CD4-positive, alpha-beta T cell treated with Interleukin-2 at 100 ng/mL for 4 hours (primary cell): ENCODE measurements around the gene FAHD2A.
"Not testable (repeated sequence)": the region's sequence is repeated elsewhere in the genome, so short reads cannot be mapped to it uniquely, and the experiment has no call there.

Source experiments
- DNase-seq: peaks from one replicate; pipeline ENCODE4 v3.0.0-alpha.2; 2020; ENCODE audit warnings: low spot score

Gene FAHD2A

DNA sequence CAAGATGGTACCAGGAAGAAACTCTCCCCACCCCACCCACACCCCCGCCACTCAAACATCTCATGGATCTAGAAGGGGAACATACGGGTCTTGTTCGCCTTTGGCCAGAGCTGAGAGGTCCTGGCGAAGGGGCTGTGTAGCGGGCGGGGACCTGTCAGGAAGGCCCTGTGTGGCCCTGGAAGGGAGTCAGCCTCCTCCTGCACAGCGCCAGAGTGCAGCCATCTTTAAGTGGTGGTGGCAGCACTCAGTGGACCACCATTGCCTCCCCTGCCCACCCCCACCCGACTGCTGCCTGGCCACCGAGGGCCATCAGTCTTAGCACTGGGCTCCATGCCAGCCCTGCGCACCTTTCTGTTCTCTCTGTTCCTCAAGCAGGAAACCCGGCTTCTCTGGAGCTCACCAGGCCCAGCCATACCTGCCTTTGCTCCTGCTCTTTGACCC is 11.6 kb upstream of the FAHD2A start:
- DNase-seq: no peak

DNA sequence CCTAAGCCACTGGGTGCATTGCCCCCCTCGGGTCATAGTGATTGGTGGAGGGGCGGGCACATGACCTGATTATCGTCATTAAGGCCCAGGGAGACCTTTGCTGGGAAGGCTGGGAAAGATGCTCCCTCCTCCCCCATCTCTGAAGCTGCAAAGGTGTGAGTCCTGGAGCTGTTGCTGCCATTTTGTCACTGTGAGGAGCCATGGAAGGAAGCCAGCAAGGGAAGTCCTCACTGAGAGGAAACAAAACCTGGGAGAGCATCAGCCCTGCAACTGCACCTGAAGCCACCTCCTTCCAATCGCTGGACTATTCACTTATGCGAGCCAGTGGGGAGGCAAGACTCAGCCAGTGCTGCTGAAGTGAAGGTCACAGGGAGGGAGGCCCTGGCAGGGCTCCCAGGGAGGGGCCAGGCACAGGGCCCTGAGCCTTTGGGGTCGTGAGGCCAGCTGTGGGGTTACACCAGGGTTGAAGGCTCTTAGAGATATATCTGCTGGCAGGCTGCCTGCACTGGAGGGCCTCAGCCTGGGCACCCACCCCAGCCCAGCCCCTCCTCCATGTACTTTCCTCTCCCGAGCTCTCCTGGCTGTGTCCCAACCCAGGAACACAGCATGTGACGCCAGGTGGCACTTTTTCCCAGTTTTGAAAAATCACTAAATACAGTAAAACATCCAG is 10.7 kb upstream of the FAHD2A start:
- DNase-seq: no peak

DNA sequence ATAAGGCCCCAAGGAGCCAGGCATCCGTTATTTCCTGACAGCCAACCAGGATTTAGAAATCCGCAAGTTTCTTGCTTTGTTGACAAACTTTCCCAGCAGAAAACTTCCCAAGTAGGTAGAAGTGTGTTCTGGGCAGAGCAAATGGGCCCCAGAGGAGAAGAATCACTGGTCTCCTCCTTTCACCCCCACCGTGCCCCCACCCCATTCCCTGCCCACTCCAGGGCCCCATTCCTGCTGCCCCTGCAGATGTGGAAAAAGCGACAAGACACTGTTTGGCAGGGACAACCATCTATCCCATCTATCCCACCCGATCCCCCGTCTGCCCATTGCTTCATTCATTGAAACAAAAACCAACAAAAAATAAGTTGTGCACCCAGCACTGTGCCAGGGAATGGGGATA is 10.2 kb upstream of the FAHD2A start:
- no peak for DNase-seq

DNA sequence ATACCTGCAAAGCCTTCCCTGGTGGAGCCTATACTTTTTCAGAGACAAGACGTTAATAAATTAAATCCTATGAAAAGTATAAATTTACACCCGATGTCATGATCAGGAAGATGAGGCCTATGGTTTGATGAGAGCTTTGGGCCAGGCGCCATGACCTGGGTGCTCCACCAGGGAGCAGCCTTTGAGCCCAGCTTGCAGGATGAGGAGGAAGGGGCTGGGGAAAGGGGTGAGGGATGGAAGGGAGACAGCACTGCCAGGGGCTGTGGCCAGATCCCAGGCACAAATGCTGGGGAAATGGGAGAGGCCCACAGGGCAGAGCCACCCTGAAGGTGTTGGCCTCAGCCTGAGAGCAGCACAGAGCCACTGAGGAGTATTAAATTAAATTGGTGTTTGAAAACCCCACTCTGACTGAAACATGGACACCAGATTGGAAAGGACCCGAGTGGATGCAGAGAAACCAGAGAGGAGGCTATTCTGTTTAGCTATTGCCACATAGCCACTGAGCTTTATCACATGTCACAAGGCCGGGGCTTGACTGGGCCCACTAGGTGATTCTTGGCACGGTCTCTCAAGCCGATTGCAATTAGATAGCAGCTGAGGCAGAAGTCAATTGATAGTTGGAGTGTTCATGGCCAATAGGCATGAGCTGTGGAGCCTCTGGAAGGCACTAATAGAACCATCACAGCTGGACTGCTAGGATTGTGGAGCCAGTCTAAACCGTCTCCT is 9.6 kb upstream of the FAHD2A start:
- DNase-seq: no peak

DNA sequence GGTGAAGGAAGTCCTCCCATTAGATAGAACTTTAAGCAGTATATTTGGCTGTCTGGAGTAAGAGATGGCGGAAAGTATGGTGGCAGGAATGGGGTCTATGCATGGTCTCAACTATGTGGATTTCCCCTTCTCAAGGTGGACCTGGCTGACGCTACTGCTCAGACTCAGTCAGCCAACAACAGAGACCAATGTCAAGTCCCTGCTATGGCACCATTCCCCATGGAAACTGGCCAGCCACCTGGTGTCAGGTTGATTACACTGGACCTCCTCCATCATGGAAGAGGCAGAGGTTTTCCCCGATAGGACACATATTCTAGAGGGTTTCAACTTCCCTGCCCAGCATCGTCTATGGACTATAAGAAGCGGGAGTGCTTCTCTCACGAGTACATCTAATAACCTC is 8.6 kb upstream of the FAHD2A start:
- DNase-seq: no peak

DNA sequence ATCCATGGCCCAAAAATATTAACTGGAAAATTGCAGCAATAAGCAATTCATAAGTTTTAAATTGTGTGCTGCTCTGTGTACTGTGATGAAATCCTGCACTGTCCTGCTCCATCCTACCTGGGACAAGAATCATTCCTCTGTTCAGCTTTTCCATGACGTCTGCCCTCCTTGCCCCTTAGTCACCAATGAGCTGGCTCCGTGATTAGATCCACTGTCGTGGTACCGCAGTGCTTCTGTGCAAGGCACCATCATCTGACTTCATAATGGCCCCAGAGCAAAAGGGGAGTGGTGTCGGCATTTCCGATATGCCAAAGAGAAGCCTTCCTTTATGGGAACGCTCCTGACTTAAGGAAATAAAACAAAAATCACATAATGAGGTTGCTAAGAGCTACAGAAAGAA is 3.4 kb upstream of the FAHD2A start:
- DNase-seq: no peak

DNA sequence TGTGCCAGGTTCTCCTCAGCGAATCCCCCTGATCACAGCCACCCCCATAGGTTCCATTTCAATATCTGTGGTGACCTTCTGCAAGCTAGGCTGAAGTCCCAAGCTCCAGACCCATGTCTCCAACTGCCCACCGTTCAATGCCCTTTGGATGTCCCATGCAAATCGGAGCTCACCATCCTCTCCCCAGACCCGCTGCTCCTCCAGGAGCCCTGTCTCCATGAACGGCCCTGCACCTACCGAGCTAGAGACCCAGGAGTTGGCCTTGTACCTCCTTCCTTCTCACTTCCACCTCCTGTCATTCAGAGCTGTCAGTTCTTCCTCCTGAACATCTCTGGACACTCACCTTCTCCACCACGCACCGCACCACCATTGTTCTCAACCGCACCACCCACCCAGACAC is 1.0 kb upstream of the FAHD2A start:
- DNase-seq: no peak

DNA sequence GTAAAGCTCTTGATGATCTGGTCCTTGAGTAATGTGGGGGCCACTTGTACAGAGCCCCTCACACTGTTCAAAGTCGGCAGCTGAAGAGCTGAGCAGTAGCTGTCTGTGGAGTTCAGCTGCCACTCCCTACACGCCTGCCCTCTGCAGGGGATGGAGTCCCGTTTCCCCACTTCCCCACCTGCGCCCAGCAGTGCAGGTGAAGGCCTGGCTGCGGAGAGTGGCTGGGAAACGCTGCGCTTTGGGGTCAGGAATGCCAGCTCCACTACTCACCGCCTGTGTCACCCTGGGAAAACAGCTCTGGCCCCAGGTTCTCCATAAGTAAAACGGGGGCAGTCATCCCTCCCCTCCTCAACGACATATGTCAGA is 521 bp upstream of the FAHD2A start:
- DNase-seq: not testable (repeated sequence)

DNA sequence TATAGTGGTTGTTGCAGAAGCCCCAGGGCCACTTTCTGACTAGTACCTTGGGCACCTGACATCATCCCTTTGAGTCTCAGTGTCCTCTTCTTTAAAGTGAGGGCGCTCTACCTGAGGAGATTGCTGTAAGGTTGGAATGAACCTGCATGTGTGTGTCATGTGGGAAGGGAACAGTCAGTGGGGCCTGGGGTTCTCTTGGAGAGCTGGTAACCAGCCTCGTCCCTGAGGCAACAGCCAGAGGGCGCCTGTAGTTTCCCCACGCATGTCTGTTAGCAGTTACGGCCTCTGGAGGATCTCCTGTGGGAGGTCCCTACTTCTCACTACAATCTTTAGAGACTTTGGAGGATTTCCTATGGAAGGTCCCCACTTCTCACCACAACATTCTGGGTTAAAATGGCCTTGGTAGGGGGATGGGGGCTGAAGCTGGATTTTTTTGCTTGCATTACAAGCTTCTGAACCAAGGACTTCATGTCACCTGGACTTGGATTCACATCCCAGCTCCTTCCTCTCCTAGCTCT is 755 bp downstream of the FAHD2A start:
- DNase-seq: peak; percentile 24

DNA sequence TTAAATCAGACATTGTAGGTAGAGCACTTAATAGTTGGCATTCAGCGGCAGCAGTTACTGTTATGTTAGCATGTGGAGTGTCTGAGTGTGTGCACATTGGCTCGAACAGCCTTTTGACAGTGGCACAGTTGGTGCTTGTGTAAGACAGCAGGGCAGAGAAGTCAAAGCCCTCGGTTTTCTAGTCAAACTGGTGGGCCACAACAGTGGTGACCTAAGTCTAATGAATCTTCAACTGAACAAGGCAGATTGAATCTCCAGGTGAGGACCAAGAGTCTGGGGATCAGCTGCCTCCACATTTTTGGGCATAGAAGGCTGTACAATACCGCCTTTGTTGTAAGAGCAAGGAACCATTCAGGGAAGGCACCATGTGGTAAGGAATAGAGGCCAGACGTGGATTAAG is 1.3 kb downstream of the FAHD2A start:
- DNase-seq: not testable (repeated sequence)

DNA sequence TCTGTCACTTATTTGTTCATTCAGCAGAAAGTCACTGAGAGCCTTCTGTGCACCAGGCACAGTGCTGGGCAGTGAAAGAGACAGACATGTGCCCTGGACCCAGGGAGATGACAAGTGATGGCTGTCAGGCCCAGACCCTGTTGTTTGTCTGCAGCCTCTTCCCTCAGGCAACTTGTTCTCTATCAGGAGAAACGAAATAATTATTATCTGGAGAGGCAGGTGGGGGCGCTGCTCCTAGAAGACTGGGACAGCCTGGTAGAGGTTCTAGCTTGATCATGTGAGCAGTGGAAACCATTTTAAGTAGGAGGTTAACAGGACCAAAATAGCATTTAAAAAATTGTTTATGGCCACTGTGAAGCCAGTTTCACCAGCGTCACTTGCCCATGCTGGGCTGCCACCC is 2.2 kb downstream of the FAHD2A start:
- not testable (repeated sequence) for DNase-seq

DNA sequence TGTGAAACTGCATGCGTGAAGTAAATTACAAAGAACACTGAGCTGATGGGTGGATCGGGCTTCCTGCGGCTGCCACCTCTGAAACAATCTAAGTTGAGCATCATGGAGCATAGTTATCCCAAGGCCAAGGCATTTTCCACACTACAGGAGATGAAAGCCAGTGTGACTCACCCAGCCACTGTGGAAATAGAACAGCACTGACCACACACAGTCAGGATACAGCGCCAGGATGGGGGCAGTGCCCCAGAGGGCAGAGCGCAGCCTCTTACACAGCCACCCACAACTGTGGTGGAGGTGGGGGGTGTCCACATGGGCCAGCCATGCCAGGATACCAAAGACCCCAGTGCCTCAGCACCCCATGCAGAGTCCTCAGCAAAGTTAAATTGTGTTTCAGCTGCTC is 8.7 kb downstream of the FAHD2A start:
- not testable (repeated sequence) for DNase-seq

DNA sequence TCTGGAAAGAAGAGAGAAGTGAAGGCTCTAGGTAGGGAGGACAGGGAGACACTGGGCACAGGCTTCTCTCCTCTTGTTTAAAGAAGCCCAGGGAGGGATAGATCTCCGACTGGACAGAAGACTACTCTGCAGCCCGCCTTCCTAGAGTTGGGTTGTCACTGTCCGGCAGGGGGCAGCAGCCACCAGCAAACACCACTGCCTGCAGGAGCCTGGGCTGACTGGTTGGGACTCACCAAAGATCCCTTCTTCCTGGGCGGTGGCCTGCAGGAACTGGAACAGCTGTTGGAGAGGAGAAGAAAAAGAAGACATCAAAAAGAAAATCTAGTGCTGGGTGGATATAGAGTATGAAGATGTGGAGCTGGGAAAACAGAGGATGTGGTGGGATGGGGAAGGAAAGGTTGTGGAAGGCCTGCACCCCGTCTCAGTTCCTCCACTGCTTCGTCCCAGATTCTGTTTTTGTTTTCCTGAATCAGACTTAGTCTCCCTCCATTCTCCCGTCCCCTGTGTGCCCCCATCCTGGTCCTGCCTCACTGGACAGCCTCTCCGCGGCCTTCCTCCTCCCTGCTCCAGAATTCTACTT is 11.6 kb downstream of the FAHD2A start:
- peak; percentile 56 for DNase-seq

DNA sequence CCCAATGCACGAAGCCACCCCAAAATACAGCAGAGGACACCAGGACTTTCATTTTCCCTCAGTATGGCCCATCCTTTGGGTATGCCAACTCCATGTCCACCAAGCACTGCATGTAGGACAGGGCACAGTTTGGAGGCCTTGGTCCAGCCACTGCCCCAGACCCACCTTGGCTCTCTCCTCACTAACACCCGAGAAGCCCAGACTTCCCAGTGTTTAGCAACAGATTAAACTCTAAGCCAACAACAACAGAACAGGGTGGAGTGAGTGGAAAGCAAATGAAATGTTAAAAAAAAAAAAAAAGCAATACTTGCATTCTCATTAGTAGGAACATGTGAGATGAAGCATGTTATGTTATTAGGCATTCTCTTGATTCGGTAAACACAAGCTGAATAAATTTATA is 12.6 kb downstream of the FAHD2A start:
- DNase-seq: not testable (repeated sequence)

DNA sequence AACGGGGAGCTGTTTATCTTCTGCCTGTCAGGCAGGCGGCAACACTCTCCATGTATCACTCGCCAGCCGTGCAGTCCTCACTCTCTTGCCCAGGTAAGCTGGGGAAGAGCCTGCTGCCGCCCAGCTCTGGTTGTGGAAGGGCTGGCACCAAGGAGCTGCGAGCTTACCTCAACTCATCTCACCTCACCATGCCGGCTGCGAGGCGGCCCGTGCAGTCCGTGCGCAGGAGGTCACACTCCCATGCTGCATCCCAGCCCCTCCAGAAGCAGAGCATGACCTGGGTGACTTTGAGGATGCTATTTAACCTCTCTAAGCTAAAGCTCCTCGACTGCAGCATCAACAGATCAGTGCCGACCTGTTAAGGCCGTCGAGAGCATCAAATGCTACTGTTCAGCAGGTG is 13.1 kb downstream of the FAHD2A start:
- not testable (repeated sequence) for DNase-seq

DNA sequence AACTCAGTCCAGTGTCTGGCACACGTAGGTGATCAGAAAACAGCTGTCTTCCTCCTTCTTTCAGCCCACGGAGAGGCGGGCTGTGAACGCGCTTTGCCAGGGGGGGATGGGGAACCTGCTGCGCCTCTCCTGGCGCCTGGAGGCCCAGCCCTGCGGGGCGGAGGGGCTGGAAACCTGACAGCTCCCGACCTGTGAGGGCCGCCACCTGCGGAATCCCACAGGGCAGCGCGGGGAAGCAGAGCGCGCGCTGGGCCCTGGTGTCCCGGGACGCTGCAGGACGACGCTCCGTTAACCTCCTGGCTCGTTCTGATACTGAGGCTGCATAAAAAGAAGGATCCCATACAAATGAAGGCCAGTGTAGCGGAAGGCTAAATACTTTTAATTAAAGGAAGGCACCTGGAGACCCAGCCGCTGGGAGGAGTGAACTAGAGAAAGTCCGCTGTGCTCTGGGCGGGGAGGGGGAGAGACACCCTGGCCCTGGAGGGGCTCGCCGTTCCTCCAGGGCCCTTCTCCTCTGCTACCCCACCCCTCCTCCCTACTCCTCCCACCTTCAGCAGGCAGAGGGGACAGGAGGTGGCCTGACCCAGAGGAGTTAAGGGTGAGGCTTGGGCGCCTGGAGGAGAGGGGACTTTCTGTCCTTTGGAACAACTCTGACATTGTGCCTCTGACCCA is 24.8 kb downstream of the FAHD2A start:
- not testable (repeated sequence) for DNase-seq

DNA sequence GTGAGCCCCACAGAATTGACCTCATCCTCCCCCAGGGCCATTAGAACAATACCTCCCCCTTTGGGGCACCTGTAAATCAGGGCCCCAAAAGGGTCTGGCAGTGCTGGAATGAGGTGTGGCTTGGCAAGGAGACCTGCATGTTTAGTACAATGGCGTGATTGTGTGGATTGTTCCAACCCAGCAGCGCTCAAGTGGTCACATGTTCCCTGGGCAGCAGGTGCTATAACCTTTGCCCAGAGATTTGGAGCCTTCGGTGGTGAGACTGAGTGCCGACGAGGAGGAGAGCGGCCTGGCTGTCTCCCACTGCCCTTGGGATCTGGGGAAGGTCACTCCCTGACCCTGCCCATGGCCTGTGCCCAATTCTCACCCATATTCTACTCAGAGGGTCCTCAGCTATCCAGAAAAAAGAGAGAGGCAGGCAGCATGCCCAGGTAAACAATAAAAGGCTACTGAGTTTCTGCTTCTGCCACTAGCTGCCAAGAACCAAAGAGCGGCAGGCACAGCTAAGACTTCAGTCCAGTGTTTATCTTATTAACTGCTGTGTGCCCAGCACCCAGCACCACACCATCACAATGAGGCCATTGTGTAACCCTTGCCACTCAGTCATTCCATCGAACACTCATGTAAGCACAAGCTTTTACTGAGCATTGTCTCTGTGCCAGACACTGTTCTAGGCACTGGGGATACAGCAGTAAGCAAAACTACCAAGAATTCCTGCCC is 27.4 kb downstream of the FAHD2A start:
- not testable (repeated sequence) for DNase-seq

DNA sequence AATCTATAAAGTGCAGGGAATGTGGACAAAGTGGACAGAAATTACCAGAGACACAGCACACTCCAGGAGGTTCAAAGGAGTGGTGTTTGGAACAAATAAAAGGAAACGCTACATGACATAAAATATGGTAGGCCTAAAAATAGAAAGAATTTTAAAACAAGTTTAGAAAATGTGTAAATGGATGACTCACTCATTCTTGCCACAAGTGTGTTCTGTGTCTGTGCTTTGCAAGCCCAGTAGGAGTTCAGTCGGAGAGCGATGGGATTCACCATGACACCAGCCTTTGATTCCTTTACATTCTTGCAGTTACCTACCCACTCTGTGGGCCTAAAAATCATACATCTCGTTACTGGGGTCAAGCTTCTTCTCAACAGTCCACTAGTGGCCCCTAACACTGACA is 30.9 kb downstream of the FAHD2A start:
- not testable (repeated sequence) for DNase-seq

DNA sequence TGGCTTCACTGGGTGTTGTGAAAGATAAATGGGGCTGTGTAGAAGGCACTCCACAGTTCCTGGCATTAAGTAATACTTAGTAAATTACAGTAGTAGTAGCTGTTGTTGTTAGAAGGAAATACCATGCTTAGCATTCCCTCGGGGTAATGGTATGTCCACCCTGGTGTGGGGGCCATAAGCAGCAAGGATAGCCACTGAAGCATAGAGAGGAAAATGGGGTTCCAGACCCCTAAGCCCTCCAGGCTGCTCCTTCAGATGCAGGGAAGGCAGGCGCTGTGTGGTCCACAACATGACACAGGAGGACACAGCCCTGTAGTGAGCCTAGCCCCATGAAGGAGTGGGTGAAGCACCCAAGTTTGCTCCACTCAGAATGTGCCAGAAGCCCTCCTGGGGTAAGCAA is 31.5 kb downstream of the FAHD2A start:
- not testable (repeated sequence) for DNase-seq

DNA sequence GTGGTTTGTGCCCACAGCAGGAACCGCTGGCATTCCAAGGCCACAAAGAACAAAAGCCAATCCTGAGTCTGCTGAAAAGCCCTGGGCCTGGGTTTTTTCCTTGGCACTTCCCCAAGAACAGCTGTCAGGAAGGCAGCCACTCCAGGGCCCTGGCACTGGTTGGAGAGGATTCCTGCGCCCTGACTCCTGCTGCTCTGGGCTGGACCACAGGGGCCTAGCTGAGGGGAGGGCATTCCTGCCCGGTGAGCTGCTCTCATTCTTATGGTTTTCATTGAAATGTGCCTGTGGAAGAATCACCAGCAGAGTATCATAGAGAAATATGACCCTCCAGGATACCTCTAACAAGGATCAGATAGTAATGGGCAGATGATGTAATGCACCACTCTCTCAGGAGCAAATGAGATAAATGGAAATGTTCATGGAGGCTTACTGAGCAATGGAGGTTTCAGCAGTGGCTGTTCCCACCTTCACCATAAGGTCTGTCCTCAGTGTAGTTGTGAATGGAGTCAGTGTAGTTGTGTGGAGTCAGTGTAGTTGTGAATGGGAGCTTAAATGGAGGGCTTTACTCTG is 32.1 kb downstream of the FAHD2A start:
- DNase-seq: not testable (repeated sequence)

DNA sequence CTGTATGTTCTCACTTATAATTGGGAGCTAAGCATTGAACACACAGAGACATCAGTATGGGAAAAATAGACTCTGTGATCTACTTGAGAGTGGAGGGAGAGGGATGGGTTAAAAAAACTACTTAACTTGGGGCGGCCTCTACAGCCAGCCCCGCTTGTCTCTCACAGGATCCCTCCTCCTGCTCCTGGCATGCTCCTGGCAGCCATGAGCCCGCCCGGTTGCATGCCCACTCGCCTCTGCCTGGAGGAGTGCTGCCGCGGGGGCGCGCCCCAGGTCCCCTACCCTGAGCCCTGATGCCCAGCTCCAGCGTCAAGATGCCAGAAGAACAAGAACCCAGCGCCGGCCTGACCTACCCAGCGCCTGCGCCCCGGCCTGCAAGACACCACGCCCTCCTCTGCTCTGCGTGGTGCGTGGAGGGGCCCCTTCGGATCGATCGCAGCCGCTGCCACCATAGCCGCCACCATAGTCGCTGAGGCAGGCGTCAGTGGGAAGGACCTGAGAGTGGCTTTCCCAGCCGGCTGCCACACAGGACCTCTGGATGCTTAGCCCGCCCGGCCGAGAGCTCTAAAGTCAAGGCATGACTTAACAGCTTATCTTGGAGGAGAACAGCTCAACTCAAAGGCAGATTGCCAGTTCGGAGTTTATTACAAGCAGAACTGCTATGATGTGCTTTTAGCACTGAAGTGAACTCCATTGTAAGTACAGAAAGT is 32.8 kb downstream of the FAHD2A start:
- not testable (repeated sequence) for DNase-seq
